Neural cell (in vitro differentiated cells): ENCODE results near the gene AP5B1.

Experiments used
- EP300 ChIP-seq: fragments of 450-650 bp; conservative IDR thresholded peaks from 2 replicates; pipeline ENCODE4 v1.6.1; 2014; ENCODE audit warnings: antibody characterized with exemption, mild to moderate bottlenecking, moderate library complexity; ENCODE audit not compliant: poor library complexity, severe bottlenecking
- EZH2 ChIP-seq: fragments of 200-600, 300-800 bp; shearing (Covaris generic), sonication (generic); IDR thresholded peaks from 2 replicates; pipeline ENCODE4 v1.6.1; 2014; ENCODE audit warnings: antibody characterized with exemption, low read length, borderline replicate concordance, mild to moderate bottlenecking; ENCODE audit not compliant: insufficient read depth, poor library complexity, severe bottlenecking
- POLR2AphosphoS5 ChIP-seq: IDR thresholded peaks from 2 replicates; pipeline ENCODE4 v1.6.1; 2012
- RAD21 ChIP-seq: fragments of 450-650 bp; conservative IDR thresholded peaks from 2 replicates; pipeline ENCODE4 v1.6.1; 2014; ENCODE audit warnings: antibody characterized with exemption, mild to moderate bottlenecking, moderate library complexity
- SMC3 ChIP-seq: fragments of 450-650 bp; conservative IDR thresholded peaks from 2 replicates; pipeline ENCODE4 v1.6.1; 2014; ENCODE audit warnings: antibody characterized with exemption, mild to moderate bottlenecking, moderate library complexity; ENCODE audit not compliant: poor library complexity
- TAF1 ChIP-seq: IDR thresholded peaks from 2 replicates; pipeline ENCODE4 v1.6.1; 2012; ENCODE audit warnings: low read depth
- TF ChIP-seq, protein P1 (sequence below): fragments of 450-650 bp; IDR thresholded peaks from 2 replicates; pipeline ENCODE4 v1.5.1; 2014; ENCODE audit warnings: antibody characterized with exemption, mild to moderate bottlenecking, moderate library complexity; ENCODE audit not compliant: poor library complexity, severe bottlenecking
- TF ChIP-seq, protein P2 (sequence below): IDR thresholded peaks from 2 replicates; pipeline ENCODE4 v1.6.1; 2012; ENCODE audit warnings: borderline replicate concordance

- TF ChIP-seq, protein P1, sequence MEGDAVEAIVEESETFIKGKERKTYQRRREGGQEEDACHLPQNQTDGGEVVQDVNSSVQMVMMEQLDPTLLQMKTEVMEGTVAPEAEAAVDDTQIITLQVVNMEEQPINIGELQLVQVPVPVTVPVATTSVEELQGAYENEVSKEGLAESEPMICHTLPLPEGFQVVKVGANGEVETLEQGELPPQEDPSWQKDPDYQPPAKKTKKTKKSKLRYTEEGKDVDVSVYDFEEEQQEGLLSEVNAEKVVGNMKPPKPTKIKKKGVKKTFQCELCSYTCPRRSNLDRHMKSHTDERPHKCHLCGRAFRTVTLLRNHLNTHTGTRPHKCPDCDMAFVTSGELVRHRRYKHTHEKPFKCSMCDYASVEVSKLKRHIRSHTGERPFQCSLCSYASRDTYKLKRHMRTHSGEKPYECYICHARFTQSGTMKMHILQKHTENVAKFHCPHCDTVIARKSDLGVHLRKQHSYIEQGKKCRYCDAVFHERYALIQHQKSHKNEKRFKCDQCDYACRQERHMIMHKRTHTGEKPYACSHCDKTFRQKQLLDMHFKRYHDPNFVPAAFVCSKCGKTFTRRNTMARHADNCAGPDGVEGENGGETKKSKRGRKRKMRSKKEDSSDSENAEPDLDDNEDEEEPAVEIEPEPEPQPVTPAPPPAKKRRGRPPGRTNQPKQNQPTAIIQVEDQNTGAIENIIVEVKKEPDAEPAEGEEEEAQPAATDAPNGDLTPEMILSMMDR = no peak
- TF ChIP-seq POLR2AphosphoS5 (no peak), TAF1 (no peak), EZH2 (no peak), SMC3 (no peak), EP300 (no peak), RAD21 (no peak)
- TF ChIP-seq, protein P2, sequence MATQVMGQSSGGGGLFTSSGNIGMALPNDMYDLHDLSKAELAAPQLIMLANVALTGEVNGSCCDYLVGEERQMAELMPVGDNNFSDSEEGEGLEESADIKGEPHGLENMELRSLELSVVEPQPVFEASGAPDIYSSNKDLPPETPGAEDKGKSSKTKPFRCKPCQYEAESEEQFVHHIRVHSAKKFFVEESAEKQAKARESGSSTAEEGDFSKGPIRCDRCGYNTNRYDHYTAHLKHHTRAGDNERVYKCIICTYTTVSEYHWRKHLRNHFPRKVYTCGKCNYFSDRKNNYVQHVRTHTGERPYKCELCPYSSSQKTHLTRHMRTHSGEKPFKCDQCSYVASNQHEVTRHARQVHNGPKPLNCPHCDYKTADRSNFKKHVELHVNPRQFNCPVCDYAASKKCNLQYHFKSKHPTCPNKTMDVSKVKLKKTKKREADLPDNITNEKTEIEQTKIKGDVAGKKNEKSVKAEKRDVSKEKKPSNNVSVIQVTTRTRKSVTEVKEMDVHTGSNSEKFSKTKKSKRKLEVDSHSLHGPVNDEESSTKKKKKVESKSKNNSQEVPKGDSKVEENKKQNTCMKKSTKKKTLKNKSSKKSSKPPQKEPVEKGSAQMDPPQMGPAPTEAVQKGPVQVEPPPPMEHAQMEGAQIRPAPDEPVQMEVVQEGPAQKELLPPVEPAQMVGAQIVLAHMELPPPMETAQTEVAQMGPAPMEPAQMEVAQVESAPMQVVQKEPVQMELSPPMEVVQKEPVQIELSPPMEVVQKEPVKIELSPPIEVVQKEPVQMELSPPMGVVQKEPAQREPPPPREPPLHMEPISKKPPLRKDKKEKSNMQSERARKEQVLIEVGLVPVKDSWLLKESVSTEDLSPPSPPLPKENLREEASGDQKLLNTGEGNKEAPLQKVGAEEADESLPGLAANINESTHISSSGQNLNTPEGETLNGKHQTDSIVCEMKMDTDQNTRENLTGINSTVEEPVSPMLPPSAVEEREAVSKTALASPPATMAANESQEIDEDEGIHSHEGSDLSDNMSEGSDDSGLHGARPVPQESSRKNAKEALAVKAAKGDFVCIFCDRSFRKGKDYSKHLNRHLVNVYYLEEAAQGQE = no peak
Observed at GRCh38 chr11:65802841-65803240, 22.1 kb upstream of the AP5B1 start.
